Measurements from ENCODE around the gene NKTR. TPM values are rescaled to one million over a fixed set of nuclear protein-coding genes. Genes with fewer than 3 reads are reported as not detected.

NKTR gene
- polyA plus RNA-seq, 1 donor from 2014 or later = 242 TPM

DNA sequence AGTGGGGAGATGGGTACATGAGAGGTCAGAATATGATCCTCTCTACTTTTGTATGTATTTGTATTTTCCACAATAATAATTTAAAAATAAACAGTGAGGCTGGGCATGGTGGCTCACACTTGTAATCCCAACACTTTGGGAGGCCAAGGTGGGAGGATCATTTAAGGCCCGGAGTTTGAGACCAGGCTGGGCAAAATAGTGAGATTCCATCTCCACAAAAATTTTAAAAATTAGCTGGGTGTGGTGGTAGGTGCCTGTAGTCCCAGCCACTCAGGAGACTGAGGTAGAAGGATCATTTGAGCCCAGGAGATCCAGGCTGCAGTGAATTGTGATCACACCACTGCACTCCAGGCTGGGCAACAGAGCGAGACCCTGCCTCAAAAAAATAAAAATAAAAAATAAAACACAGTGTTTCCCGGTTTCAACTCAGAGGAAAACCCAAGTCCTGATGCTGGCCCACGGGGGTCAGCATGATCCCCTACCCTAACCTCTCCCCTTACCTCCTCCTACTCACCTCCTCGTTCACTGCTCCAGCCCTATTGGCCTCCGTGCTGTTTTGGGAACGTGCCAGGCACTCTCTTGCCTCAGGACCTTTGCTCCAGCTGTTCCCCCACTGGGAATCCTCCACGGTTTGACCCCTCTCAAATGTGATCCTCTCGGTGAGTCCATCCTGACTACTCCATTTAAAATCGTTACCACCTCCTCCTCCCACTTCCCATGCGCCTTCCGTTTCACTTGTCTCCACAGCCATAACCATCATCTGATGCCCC, 82.0 kb downstream of the NKTR start:
- Histone ChIP-seq H4K20me1 (ENCODE audit: insufficient read depth) (no peaks in the 10 kb centered on the region), H3K9me2 (ENCODE audit: insufficient read depth, low read length) (no peaks in the 10 kb centered on the region), H2AFZ (ENCODE audit: low read depth, low read length) (no peak overlapping the region), H3K27ac (ENCODE audit: low read length) (no peak overlapping the region), H3K9ac (ENCODE audit: low read length) (no peak overlapping the region), H3K79me2 (replicated peaks; ENCODE audit: insufficient read depth, low read length) (no peaks in the 10 kb centered on the region), H3K4me2 (ENCODE audit: low read length) (no peak overlapping the region), H3F3A (ENCODE audit: insufficient read depth, low read length, poor library complexity, severe bottlenecking) (no peaks in the 10 kb centered on the region), H3K4me3 (ENCODE audit: low read length) (no peak overlapping the region), H3K36me3 (ENCODE audit: insufficient read depth, low read length) (no peaks in the 10 kb centered on the region), H3K9me3 (ENCODE audit: low read length) (no peaks in the 10 kb centered on the region), H3K27me3 (ENCODE audit: insufficient read depth, low read depth, low read length) (no peaks in the 10 kb centered on the region)
- no peak for TF ChIP-seq MXI1 (conservative IDR thresholded peaks at IDR 0.05; ENCODE audit: poor library complexity, severe bottlenecking)

DNA sequence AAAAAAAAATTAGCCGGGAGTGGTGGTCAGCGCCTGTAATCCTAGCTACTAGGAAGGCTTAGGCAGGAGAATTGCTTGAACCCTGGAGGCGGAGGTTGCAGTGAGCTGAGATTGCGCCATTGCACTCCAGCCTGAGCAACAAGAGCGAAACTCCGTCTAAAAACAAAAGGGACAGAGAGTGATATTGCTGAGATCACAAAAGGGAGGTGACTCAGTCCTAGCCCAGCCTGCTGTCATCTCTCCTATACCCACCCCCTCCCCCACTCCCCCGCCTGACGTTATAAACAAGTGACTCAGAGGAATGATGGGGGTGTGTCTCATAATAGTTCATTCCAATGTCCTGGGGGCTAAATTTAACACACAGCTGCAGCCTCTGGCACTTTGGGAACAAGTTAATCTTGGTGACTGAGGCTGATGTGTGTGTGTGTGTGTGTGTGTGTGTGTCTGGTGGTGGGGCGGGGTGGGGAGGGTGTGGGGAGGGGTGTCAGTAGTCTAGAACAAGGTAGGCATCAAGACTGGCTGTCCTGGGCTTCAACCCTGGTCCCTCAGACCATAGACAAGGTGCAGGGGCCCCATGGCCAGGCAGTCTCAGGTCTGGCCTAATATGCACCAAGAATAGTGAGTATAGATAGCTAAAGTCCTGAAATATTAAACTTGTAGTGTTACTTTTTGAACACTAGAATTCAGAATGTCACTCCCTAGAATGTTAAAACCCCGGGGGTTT, 83.6 kb downstream of the NKTR start:
- H3K4me2 ChIP-seq (ENCODE audit: low read length) = no peak overlapping the region
- TF ChIP-seq EP300 (conservative IDR thresholded peaks at IDR 0.05; ENCODE audit: poor library complexity, severe bottlenecking) = no peak
- TF ChIP-seq POLR2AphosphoS5 (IDR thresholded peaks at IDR 0.05) = no peak
- no peak for TF ChIP-seq EZH2 (IDR thresholded peaks at IDR 0.05; ENCODE audit: borderline replicate concordance, insufficient read depth, low read length, poor library complexity, severe bottlenecking)
- no peak for TF ChIP-seq MXI1 (conservative IDR thresholded peaks at IDR 0.05; ENCODE audit: poor library complexity, severe bottlenecking)
- no peak for TF ChIP-seq TAF1 (IDR thresholded peaks at IDR 0.05; ENCODE audit: low read depth)
- TF ChIP-seq SMC3 (conservative IDR thresholded peaks at IDR 0.05; ENCODE audit: poor library complexity) = no peak
- TF ChIP-seq, protein P1, sequence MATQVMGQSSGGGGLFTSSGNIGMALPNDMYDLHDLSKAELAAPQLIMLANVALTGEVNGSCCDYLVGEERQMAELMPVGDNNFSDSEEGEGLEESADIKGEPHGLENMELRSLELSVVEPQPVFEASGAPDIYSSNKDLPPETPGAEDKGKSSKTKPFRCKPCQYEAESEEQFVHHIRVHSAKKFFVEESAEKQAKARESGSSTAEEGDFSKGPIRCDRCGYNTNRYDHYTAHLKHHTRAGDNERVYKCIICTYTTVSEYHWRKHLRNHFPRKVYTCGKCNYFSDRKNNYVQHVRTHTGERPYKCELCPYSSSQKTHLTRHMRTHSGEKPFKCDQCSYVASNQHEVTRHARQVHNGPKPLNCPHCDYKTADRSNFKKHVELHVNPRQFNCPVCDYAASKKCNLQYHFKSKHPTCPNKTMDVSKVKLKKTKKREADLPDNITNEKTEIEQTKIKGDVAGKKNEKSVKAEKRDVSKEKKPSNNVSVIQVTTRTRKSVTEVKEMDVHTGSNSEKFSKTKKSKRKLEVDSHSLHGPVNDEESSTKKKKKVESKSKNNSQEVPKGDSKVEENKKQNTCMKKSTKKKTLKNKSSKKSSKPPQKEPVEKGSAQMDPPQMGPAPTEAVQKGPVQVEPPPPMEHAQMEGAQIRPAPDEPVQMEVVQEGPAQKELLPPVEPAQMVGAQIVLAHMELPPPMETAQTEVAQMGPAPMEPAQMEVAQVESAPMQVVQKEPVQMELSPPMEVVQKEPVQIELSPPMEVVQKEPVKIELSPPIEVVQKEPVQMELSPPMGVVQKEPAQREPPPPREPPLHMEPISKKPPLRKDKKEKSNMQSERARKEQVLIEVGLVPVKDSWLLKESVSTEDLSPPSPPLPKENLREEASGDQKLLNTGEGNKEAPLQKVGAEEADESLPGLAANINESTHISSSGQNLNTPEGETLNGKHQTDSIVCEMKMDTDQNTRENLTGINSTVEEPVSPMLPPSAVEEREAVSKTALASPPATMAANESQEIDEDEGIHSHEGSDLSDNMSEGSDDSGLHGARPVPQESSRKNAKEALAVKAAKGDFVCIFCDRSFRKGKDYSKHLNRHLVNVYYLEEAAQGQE (IDR thresholded peaks at IDR 0.05; ENCODE audit: borderline replicate concordance) = no peak
- TF ChIP-seq, protein P2, sequence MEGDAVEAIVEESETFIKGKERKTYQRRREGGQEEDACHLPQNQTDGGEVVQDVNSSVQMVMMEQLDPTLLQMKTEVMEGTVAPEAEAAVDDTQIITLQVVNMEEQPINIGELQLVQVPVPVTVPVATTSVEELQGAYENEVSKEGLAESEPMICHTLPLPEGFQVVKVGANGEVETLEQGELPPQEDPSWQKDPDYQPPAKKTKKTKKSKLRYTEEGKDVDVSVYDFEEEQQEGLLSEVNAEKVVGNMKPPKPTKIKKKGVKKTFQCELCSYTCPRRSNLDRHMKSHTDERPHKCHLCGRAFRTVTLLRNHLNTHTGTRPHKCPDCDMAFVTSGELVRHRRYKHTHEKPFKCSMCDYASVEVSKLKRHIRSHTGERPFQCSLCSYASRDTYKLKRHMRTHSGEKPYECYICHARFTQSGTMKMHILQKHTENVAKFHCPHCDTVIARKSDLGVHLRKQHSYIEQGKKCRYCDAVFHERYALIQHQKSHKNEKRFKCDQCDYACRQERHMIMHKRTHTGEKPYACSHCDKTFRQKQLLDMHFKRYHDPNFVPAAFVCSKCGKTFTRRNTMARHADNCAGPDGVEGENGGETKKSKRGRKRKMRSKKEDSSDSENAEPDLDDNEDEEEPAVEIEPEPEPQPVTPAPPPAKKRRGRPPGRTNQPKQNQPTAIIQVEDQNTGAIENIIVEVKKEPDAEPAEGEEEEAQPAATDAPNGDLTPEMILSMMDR (IDR thresholded peaks at IDR 0.05; ENCODE audit: poor library complexity, severe bottlenecking) = no peak
- TF ChIP-seq RAD21 (conservative IDR thresholded peaks at IDR 0.05) = no peak
- H3K9me2 ChIP-seq (ENCODE audit: insufficient read depth, low read length) = no peaks in the 10 kb centered on the region
- no peak overlapping the region for H2AFZ ChIP-seq (ENCODE audit: low read depth, low read length)
- H3K4me3 ChIP-seq (ENCODE audit: low read length) = no peak overlapping the region
- no peaks in the 10 kb centered on the region for H3K27me3 ChIP-seq (ENCODE audit: insufficient read depth, low read depth, low read length)
- H4K20me1 ChIP-seq (ENCODE audit: insufficient read depth) = no peaks in the 10 kb centered on the region
- H3K36me3 ChIP-seq (ENCODE audit: insufficient read depth, low read length) = no peaks in the 10 kb centered on the region
- H3F3A ChIP-seq (ENCODE audit: insufficient read depth, low read length, poor library complexity, severe bottlenecking) = no peaks in the 10 kb centered on the region
- H3K9me3 ChIP-seq (ENCODE audit: low read length) = no peaks in the 10 kb centered on the region
- no peaks in the 10 kb centered on the region for H3K79me2 ChIP-seq (replicated peaks; ENCODE audit: insufficient read depth, low read length)
- no peak overlapping the region for H3K9ac ChIP-seq (ENCODE audit: low read length)
- no peak overlapping the region for H3K27ac ChIP-seq (ENCODE audit: low read length)

All from neural cell (in vitro differentiated cells).